Measurements from ENCODE around the gene CSPG4.
"Not testable (repeated sequence)": the region's sequence is repeated elsewhere in the genome, so short reads cannot be mapped to it uniquely, and the experiment has no call there.

- TF ChIP-seq CTCF (IDR thresholded peaks at IDR 0.05 in 8 of 11, conservative IDR thresholded peaks at IDR 0.05 in 3 of 11); POLR2AphosphoS5 (IDR thresholded peaks at IDR 0.05); POLR2A (IDR thresholded peaks at IDR 0.05): not testable (repeated sequence)
Measured at GRCh38 chr15:75748882-75749281, 36.2 kb upstream of the CSPG4 start.
